Skeletal muscle tissue (tissue), 4 donors: Measurements from ENCODE around the gene SPRR1B. TPM values are rescaled to one million over a fixed set of nuclear protein-coding genes. Genes with fewer than 3 reads are reported as not detected.
"Not testable (repeated sequence)": the region's sequence is repeated elsewhere in the genome, so short reads cannot be mapped to it uniquely, and the experiment has no call there.

Source experiments
- H3K27ac ChIP-seq: one replicate; pipeline ENCODE4 v1.7.0; 2013; ENCODE audit warnings: mild to moderate bottlenecking, low read depth, low read length, inconsistent platforms
- H3K27me3 ChIP-seq, 3 donors: one replicate each; pipeline ENCODE4 v1.7.0; 2013; ENCODE audit warnings: low read length in 3 of 3; ENCODE audit not compliant: control insufficient read depth in 3 of 3, insufficient read depth in 3 of 3
- H3K36me3 ChIP-seq, 3 donors: one replicate each; pipeline ENCODE4 v1.7.0; 2013; ENCODE audit warnings: low read length in 3 of 3; ENCODE audit not compliant: control insufficient read depth in 3 of 3, insufficient read depth in 3 of 3
- H3K4me1 ChIP-seq, 3 donors: one replicate each; pipeline ENCODE4 v1.7.0; 2013; ENCODE audit warnings: low read length in 3 of 3, mild to moderate bottlenecking in 3 of 3; ENCODE audit not compliant: control insufficient read depth in 3 of 3, insufficient read depth in 3 of 3
- H3K4me3 ChIP-seq, 3 donors: one replicate each; pipeline ENCODE4 v1.7.0; 2013; ENCODE audit warnings: low read length in 3 of 3
- H3K9ac ChIP-seq, 3 donors: one replicate each; pipeline ENCODE4 v1.7.0; 2013; ENCODE audit warnings: low read length in 3 of 3, mild to moderate bottlenecking in 3 of 3, moderate library complexity in 2 of 3, low read depth in 1 of 3
- H3K9me3 ChIP-seq, 3 donors: one replicate each; pipeline ENCODE4 v1.7.0; 2013; ENCODE audit warnings: low read length in 3 of 3; ENCODE audit not compliant: control insufficient read depth in 3 of 3
- total RNA-seq: library from RNA; depleted of rRNA; stranded (reverse); fragments of >200 nt; gene quantifications from one replicate; pipeline ENCODE4 v1.2.3, GENCODE V29; 2014
- donor health status: Osteomylitis.

Gene SPRR1B
- total RNA-seq, 1 donor from 2014 or later, result not detected

GRCh38 chr1:153032073-153032472 lies 1.1 kb downstream of the SPRR1B start:
- Histone ChIP-seq H3K27ac (no peak overlapping the region), H3K4me3 (no peak overlapping the region), H3K4me1 (no peaks in the 10 kb centered on the region), H3K9me3 (peaks cover 0 to 2% (median 0%) of the 10 kb centered on the region in 3 donors), H3K36me3 (no peaks in the 10 kb centered on the region), H3K9ac (no peak overlapping the region), H3K27me3 (no peaks in the 10 kb centered on the region)

- Histone ChIP-seq H3K27me3 (no peaks in the 10 kb centered on the region), H3K4me3 (no peak overlapping the region), H3K9me3 (peaks cover 0 to 2% (median 0%) of the 10 kb centered on the region in 3 donors), H3K9ac (no peak overlapping the region), H3K4me1 (no peaks in the 10 kb centered on the region), H3K36me3 (no peaks in the 10 kb centered on the region), H3K27ac (no peak overlapping the region)
Observed at GRCh38 chr1:153032677-153033308, 1.8 kb downstream of the SPRR1B start.

- no peaks in the 10 kb centered on the region for H3K4me1 ChIP-seq
- H3K27me3 ChIP-seq, result no peaks in the 10 kb centered on the region
- H3K4me3 ChIP-seq, result no peak overlapping the region
- H3K27ac ChIP-seq, result no peak overlapping the region
- H3K36me3 ChIP-seq, result no peaks in the 10 kb centered on the region
- no peak overlapping the region for H3K9ac ChIP-seq
- H3K9me3 ChIP-seq, result no peaks in the 10 kb centered on the region
Observed at GRCh38 chr1:153035211-153035610, 4.2 kb downstream of the SPRR1B start.

GRCh38 chr1:153040950-153041631 lies 10.1 kb downstream of the SPRR1B start, which contains the start of gene SPRR2D:
TSS of gene SPRR2D (minus strand) at chr1:153041120. CDS start at chr1:153040346, 774 bp downstream.
- Histone ChIP-seq H3K4me3 (no peak within 1 kb of the TSS), H3K27ac (no peak within 1 kb of the TSS)

DNA sequence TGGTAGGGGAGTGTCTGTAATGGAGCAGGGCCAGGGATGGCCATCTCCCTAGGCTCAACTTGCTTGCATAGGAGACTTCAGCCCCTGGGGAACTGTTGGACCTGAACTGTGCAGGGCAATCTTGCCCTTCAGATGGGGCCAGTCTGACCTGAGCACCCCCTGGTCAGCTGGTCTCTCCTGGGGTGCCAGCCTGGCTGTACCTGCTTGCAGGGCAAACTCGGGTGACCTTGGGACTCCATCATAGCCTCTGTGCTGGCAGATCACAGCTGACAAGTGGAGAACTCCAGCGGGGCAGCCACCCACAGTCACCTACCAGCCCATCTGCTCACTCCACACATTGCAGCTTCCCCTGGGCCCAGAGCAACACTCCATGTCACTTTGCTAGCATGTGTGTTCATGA lies 18.2 kb downstream of the SPRR1B start:
- H3K36me3 ChIP-seq, result no peaks in the 10 kb centered on the region
- no peaks in the 10 kb centered on the region for H3K4me1 ChIP-seq
- H3K27ac ChIP-seq, result no peak overlapping the region
- peaks cover 0 to 2% (median 0%) of the 10 kb centered on the region in 3 donors for H3K9me3 ChIP-seq
- peaks cover 0 to 7% (median 0%) of the 10 kb centered on the region in 3 donors for H3K27me3 ChIP-seq
- H3K4me3 ChIP-seq, result no peak overlapping the region
- H3K9ac ChIP-seq, result no peak overlapping the region

More at GRCh38 chr1:153040950-153041631, 10.1 kb downstream of the SPRR1B start, which contains the start of gene SPRR2D:
- no peaks in the 10 kb centered on the region for H3K9me3 ChIP-seq
- H3K9ac ChIP-seq, result no peak within 1 kb of the TSS
- no peaks in the 10 kb centered on the region for H3K36me3 ChIP-seq
- no peaks in the 10 kb centered on the region for H3K27me3 ChIP-seq
- no peaks in the 10 kb centered on the region for H3K4me1 ChIP-seq

- not testable (repeated sequence) for H3K9ac ChIP-seq, H3K9me3 ChIP-seq, H3K36me3 ChIP-seq, H3K4me3 ChIP-seq, H3K4me1 ChIP-seq, H3K27me3 ChIP-seq, H3K27ac ChIP-seq
Observed at GRCh38 chr1:153056111-153056510, 25.1 kb downstream of the SPRR1B start.

GRCh38 chr1:153057375-153057774 lies 26.4 kb downstream of the SPRR1B start, which contains the start of gene SPRR2A:
TSS of gene SPRR2A (minus strand) at chr1:153057512. CDS start at chr1:153056735, 777 bp downstream.
- Histone ChIP-seq H3K4me1 (no peaks in the 10 kb centered on the region), H3K4me3 (no peak within 1 kb of the TSS), H3K27ac (no peak within 1 kb of the TSS), H3K27me3 (no peaks in the 10 kb centered on the region), H3K9me3 (peaks cover 0 to 2% (median 0%) of the 10 kb centered on the region in 3 donors), H3K9ac (no peak within 1 kb of the TSS), H3K36me3 (no peaks in the 10 kb centered on the region)

DNA sequence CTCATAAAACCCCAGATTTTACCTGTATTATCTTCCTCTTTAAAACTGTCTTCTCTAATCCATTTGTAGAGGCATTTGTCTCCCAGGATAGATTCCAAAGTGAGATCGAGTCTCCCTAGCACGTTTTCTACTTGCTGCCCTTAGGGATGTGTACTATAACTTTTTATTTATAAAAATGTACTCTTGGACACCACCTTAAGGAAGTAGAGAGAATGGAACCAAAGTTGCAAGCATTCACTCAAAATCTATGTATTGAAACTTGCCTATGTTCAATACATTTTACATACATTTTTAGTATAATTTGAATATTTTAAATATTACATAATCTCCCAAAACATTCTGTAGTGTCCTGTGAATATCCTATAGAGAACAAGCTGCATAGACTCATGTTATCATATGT lies 27.2 kb downstream of the SPRR1B start:
- H3K4me1 ChIP-seq, result no peaks in the 10 kb centered on the region
- H3K9ac ChIP-seq, result no peak overlapping the region
- H3K27ac ChIP-seq, result no peak overlapping the region
- no peak overlapping the region for H3K4me3 ChIP-seq
- H3K36me3 ChIP-seq, result no peaks in the 10 kb centered on the region
- H3K27me3 ChIP-seq, result no peaks in the 10 kb centered on the region
- H3K9me3 ChIP-seq, result no peaks in the 10 kb centered on the region

GRCh38 chr1:153058826-153059784 lies 28.1 kb downstream of the SPRR1B start:
- Histone ChIP-seq H3K4me3 (no peak overlapping the region), H3K27me3 (no peaks in the 10 kb centered on the region), H3K27ac (no peak overlapping the region), H3K4me1 (no peaks in the 10 kb centered on the region), H3K9me3 (no peaks in the 10 kb centered on the region), H3K9ac (no peak overlapping the region), H3K36me3 (no peaks in the 10 kb centered on the region)
